Measurements from ENCODE around the gene SEC24B. TPM values are rescaled to one million over a fixed set of nuclear protein-coding genes. Genes with fewer than 3 reads are reported as not detected.

The SEC24B gene
- total and polyA plus RNA-seq, 10 of the 15 experiments (the other 5 are each of a cell fraction or from before 2014, with no cell fraction given), result 6.4 to 43.2 (median 16.0) TPM

DNA sequence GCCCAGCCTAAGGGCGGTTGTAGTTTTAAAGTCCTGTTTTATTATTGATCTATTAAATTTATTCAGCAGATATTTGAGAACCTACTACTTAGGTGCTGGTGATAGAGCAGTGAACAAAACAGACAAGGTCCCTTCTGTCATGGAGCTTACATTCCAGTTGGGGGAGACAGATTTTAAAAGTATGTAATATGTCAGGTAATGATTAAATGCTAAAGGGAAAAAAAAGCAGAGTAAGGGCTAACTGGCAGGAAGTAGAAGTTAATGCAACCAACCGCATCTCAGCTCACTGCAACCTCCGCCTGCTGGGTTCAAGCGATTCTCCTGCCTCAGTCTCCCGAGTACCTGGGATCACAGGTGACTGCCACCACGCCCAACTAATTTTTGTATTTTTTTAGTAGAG lies 118.6 kb downstream of the SEC24B start:
- Histone ChIP-seq H3K4me3 (no peak overlapping the region), H3K9me3 (replicated peaks; ENCODE audit: control insufficient read depth, insufficient read depth, low read length) (no peaks in the 10 kb centered on the region), H3K9ac (ENCODE audit: control insufficient read depth, insufficient read depth, low read length) (no peak overlapping the region), H3K27ac (ENCODE audit: control insufficient read depth, insufficient read depth) (no peak overlapping the region), H3K36me3 (ENCODE audit: control insufficient read depth in 2 of 2, insufficient read depth in 2 of 2, low read length in 1 of 2) (no peaks in the 10 kb centered on the region), H3K27me3 (replicated peaks in 1 of 2; ENCODE audit: control insufficient read depth in 2 of 2, insufficient read depth in 2 of 2, low read length in 1 of 2) (no peaks in the 10 kb centered on the region), H4K20me1 (ENCODE audit: control insufficient read depth, insufficient read depth) (no peaks in the 10 kb centered on the region), H3K4me1 (ENCODE audit: control insufficient read depth, insufficient read depth, low read length) (no peaks in the 10 kb centered on the region), H3K79me2 (ENCODE audit: control insufficient read depth, insufficient read depth, low read length) (no peaks in the 10 kb centered on the region), H2AFZ (ENCODE audit: control insufficient read depth, low read depth, low read length) (no peak overlapping the region), H3K4me2 (ENCODE audit: control insufficient read depth, insufficient read depth) (no peak overlapping the region)
- DNase-seq (ENCODE audit: low read depth, low spot score) (no peak), FAIRE-seq (no peak), ATAC-seq (no peak)
- ChIA-PET SMC1A (ENCODE audit: uncharacterized antibody, unreplicated experiment) (interaction anchor here (0.5 kb wide), 1 partner anchor 106 kb away, joined by 3 read pairs; no protein-coding TSS in a partner anchor), RAD21 (ENCODE audit: unreplicated experiment) (no interaction called here), POLR2A (no interaction called here), CTCF (interaction anchor here (1.1 to 1.2 kb wide), 2 partner anchors 11 to 22 kb away, joined by 3 read pairs; no protein-coding TSS in a partner anchor)
- in situ Hi-C loops (cut with MboI), result no loop called here
- TF ChIP-seq RUNX3 (IDR thresholded peaks at IDR 0.05; ENCODE audit: low read length) (no peak), CREM (IDR thresholded peaks at IDR 0.05; ENCODE audit: low read depth) (no peak), MEF2A (IDR thresholded peaks at IDR 0.05; ENCODE audit: insufficient read depth, low read depth, low read length) (no peak), TCF12 (IDR thresholded peaks at IDR 0.05; ENCODE audit: low read depth, low read length) (no peak), ESRRA (IDR thresholded peaks at IDR 0.05; ENCODE audit: low read length) (no peak), NR2C2 (IDR thresholded peaks at IDR 0.05; ENCODE audit: borderline replicate concordance, control insufficient read depth, insufficient read length, low read depth) (no peak), NFIC (IDR thresholded peaks at IDR 0.05; ENCODE audit: low read depth, low read length) (no peak), SMARCA5 (IDR thresholded peaks at IDR 0.05) (no peak), ETV6 (conservative IDR thresholded peaks at IDR 0.05 in 1 of 2, IDR thresholded peaks at IDR 0.05 in 1 of 2; ENCODE audit: borderline replicate concordance in 1 of 2, low read depth in 1 of 2) (no peak)
- TF ChIP-seq, protein P1, sequence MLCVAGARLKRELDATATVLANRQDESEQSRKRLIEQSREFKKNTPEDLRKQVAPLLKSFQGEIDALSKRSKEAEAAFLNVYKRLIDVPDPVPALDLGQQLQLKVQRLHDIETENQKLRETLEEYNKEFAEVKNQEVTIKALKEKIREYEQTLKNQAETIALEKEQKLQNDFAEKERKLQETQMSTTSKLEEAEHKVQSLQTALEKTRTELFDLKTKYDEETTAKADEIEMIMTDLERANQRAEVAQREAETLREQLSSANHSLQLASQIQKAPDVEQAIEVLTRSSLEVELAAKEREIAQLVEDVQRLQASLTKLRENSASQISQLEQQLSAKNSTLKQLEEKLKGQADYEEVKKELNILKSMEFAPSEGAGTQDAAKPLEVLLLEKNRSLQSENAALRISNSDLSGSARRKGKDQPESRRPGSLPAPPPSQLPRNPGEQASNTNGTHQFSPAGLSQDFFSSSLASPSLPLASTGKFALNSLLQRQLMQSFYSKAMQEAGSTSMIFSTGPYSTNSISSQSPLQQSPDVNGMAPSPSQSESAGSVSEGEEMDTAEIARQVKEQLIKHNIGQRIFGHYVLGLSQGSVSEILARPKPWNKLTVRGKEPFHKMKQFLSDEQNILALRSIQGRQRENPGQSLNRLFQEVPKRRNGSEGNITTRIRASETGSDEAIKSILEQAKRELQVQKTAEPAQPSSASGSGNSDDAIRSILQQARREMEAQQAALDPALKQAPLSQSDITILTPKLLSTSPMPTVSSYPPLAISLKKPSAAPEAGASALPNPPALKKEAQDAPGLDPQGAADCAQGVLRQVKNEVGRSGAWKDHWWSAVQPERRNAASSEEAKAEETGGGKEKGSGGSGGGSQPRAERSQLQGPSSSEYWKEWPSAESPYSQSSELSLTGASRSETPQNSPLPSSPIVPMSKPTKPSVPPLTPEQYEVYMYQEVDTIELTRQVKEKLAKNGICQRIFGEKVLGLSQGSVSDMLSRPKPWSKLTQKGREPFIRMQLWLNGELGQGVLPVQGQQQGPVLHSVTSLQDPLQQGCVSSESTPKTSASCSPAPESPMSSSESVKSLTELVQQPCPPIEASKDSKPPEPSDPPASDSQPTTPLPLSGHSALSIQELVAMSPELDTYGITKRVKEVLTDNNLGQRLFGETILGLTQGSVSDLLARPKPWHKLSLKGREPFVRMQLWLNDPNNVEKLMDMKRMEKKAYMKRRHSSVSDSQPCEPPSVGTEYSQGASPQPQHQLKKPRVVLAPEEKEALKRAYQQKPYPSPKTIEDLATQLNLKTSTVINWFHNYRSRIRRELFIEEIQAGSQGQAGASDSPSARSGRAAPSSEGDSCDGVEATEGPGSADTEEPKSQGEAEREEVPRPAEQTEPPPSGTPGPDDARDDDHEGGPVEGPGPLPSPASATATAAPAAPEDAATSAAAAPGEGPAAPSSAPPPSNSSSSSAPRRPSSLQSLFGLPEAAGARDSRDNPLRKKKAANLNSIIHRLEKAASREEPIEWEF (IDR thresholded peaks at IDR 0.05; ENCODE audit: insufficient replicate concordance, low read depth, low read length), result no peak
- TF ChIP-seq, protein P2, sequence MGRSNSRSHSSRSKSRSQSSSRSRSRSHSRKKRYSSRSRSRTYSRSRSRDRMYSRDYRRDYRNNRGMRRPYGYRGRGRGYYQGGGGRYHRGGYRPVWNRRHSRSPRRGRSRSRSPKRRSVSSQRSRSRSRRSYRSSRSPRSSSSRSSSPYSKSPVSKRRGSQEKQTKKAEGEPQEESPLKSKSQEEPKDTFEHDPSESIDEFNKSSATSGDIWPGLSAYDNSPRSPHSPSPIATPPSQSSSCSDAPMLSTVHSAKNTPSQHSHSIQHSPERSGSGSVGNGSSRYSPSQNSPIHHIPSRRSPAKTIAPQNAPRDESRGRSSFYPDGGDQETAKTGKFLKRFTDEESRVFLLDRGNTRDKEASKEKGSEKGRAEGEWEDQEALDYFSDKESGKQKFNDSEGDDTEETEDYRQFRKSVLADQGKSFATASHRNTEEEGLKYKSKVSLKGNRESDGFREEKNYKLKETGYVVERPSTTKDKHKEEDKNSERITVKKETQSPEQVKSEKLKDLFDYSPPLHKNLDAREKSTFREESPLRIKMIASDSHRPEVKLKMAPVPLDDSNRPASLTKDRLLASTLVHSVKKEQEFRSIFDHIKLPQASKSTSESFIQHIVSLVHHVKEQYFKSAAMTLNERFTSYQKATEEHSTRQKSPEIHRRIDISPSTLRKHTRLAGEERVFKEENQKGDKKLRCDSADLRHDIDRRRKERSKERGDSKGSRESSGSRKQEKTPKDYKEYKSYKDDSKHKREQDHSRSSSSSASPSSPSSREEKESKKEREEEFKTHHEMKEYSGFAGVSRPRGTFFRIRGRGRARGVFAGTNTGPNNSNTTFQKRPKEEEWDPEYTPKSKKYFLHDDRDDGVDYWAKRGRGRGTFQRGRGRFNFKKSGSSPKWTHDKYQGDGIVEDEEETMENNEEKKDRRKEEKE (IDR thresholded peaks at IDR 0.05), result no peak
- 92% methylated on average over 6 of the region's 6 CpGs for WGBS (ENCODE audit: insufficient coverage, insufficient replicate concordance, low lambda C conversion rate, missing lambda C conversion rate)
- intact Hi-C loops (cut with micrococcal nuclease; ENCODE audit: unreplicated experiment), result no loop called here
- BruUV-seq (replicated peaks), result no TSS peak
